Uterus (tissue), 4 donors: Measurements from ENCODE around the gene DNAH6. TPM values are rescaled to one million over a fixed set of nuclear protein-coding genes. Genes with fewer than 3 reads are reported as not detected.
"Not testable (repeated sequence)": the region's sequence is repeated elsewhere in the genome, so short reads cannot be mapped to it uniquely, and the experiment has no call there.

Source experiments
- DNase-seq, 2 donors: peaks; one replicate each; pipeline ENCODE4 v3.0.0-alpha.2; 2019 to 2020
- H3K27ac ChIP-seq, 2 donors: fragments of 200-600 bp; sonication (generic); 1 replicate in 1 of 2; 2 replicates in 1 of 2; pipeline ENCODE4 v1.5.1; 2016 to 2018
- H3K27me3 ChIP-seq, 2 donors: fragments of 200-600 bp; sonication (generic); one replicate each; pipeline ENCODE4 v1.5.1; 2018 to 2019; ENCODE audit warnings: control low read depth in 1 of 2
- H3K36me3 ChIP-seq, 2 donors: fragments of 200-600 bp; sonication (generic); one replicate each; pipeline ENCODE4 v1.5.1; 2019; ENCODE audit warnings: control low read depth in 1 of 2
- H3K4me1 ChIP-seq, 2 donors: fragments of 200-600 bp; sonication (generic); one replicate each; pipeline ENCODE4 v1.5.1; 2018 to 2019; ENCODE audit warnings: control low read depth in 1 of 2
- H3K4me3 ChIP-seq, 2 donors: fragments of 200-600 bp; sonication (generic); 1 replicate in 1 of 2; 2 replicates in 1 of 2; pipeline ENCODE4 v1.5.1; 2018 to 2019; ENCODE audit warnings: mild to moderate bottlenecking in 1 of 2
- H3K9me3 ChIP-seq, 2 donors: fragments of 200-600 bp; sonication (generic); one replicate each; pipeline ENCODE4 v1.5.1; 2019; ENCODE audit warnings: control low read depth in 1 of 2
- POLR2A ChIP-seq, 2 donors: fragments of 450-650 bp; IDR thresholded peaks; one replicate each; pipeline ENCODE4 v1.6.1; 2016; ENCODE audit warnings: antibody characterized with exemption in 2 of 2, mild to moderate bottlenecking in 1 of 2, moderate library complexity in 1 of 2
- intact Hi-C: fragments of 100-400 bp; cut with DNase I; formaldehyde crosslinking; loops from one replicate; pipeline ENCODE4 v1.15.1; 2023; ENCODE audit warnings: low total_unique reads
- total RNA-seq, 4 donors: library from RNA; depleted of rRNA in 3 of 4; stranded (reverse); fragments of >200 nt in 3 of 4; gene quantifications; one replicate each; pipeline versions ENCODE4 v1.1.0 to v1.2.4, GENCODE V29; 2014 to 2023
- TF ChIP-seq, protein P1 (sequence below), 4 experiments: fragments of 200-600 bp in 2 of 4; fragments of 450-650 bp in 2 of 4; sonication (generic) in 2 of 4; IDR thresholded peaks; one replicate each; pipeline ENCODE4 v1.5.1; 2016 to 2019; ENCODE audit warnings: antibody characterized with exemption in 4 of 4, mild to moderate bottlenecking in 2 of 4, moderate library complexity in 1 of 4
- donor health status: DM: yes; HTN: yes; CAD: no.

DNAH6 gene
- total RNA-seq, 4 donors from 2014 or later, result 1.0 to 8.4 (median 2.7) TPM

DNA sequence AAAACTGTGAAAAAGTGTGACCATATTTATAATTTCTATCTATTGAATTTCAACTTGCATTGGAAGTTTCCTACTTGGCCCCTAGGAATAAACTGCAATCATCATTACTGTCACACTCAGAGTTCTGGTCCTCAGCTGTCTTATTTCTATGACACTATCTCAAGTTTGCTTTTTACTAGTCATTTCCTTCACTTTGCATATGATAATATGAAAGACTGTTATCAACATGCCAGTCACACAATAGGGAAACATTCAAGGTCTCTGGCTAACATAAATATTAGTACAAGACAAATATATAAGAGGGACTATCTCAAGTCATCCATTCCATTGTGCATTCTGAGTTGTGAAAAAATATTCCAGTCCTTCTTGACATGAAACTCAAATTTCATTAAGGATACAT lies 28.7 kb downstream of the DNAH6 start:
- Histone ChIP-seq H3K27ac (no peak overlapping the region), H3K4me1 (no peaks in the 10 kb centered on the region), H3K4me3 (no peak overlapping the region), H3K27me3 (no peaks in the 10 kb centered on the region), H3K36me3 (no peaks in the 10 kb centered on the region), H3K9me3 (no peaks in the 10 kb centered on the region)
- no peak for DNase-seq
- TF ChIP-seq, protein P1, sequence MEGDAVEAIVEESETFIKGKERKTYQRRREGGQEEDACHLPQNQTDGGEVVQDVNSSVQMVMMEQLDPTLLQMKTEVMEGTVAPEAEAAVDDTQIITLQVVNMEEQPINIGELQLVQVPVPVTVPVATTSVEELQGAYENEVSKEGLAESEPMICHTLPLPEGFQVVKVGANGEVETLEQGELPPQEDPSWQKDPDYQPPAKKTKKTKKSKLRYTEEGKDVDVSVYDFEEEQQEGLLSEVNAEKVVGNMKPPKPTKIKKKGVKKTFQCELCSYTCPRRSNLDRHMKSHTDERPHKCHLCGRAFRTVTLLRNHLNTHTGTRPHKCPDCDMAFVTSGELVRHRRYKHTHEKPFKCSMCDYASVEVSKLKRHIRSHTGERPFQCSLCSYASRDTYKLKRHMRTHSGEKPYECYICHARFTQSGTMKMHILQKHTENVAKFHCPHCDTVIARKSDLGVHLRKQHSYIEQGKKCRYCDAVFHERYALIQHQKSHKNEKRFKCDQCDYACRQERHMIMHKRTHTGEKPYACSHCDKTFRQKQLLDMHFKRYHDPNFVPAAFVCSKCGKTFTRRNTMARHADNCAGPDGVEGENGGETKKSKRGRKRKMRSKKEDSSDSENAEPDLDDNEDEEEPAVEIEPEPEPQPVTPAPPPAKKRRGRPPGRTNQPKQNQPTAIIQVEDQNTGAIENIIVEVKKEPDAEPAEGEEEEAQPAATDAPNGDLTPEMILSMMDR (IDR thresholded peaks at IDR 0.05), result no peak
- TF ChIP-seq POLR2A (IDR thresholded peaks at IDR 0.05), result no peak
- intact Hi-C loops, result no loop called here

DNA sequence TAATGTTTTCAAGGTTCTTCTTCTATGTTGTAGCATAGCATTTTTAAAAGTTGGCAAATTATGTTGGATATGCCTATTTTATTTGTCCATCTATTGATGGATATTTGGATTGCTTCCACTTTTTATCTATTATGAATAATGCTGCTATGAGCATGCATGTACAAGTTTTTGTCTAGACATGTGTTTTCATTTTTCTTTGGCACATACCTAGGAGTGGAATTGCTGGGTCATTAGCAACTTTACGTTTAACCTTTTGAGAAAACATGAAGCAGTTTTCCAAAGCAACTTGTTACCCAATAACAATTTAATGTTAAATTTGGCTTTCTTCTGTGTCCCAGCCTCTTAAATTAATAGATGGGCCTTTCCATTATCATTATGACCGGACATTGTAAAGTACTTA lies 30.3 kb downstream of the DNAH6 start:
- intact Hi-C loops, result no loop called here
- Histone ChIP-seq H3K27me3 (no peaks in the 10 kb centered on the region), H3K27ac (no peak overlapping the region), H3K4me1 (no peaks in the 10 kb centered on the region), H3K36me3 (no peaks in the 10 kb centered on the region), H3K9me3 (no peaks in the 10 kb centered on the region), H3K4me3 (no peak overlapping the region)
- TF ChIP-seq, protein P1 (IDR thresholded peaks at IDR 0.05), result no peak
- TF ChIP-seq POLR2A (IDR thresholded peaks at IDR 0.05), result no peak
- DNase-seq, result no peak

- no peak for DNase-seq
- Histone ChIP-seq H3K4me3 (no peak overlapping the region), H3K27ac (no peak overlapping the region), H3K27me3 (no peaks in the 10 kb centered on the region), H3K36me3 (no peaks in the 10 kb centered on the region), H3K4me1 (no peaks in the 10 kb centered on the region), H3K9me3 (no peaks in the 10 kb centered on the region)
- intact Hi-C loops, result no loop called here
- no peak for TF ChIP-seq POLR2A (IDR thresholded peaks at IDR 0.05)
- TF ChIP-seq, protein P1 (IDR thresholded peaks at IDR 0.05), result no peak
Observed at GRCh38 chr2:84548303-84548702, 32.0 kb downstream of the DNAH6 start.

DNA sequence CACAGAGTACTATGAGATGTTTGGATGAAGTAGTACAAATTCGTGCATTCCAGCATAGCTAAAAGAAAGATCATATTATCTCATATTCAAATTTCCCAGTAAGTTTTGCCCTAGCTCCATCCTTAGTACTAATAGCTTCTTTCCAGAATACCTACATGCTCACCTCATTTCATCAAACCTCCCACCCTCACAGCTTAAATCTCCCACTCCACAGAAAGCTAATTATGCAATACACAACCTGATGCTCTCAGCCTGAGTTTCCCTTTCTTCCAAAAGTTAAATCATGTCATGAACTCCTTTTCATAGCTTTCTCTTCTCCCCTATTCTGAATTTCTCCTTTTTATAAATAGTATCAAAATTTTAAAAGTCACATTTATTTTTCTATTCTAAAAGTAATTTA lies 34.6 kb downstream of the DNAH6 start:
- Histone ChIP-seq H3K4me1 (no peaks in the 10 kb centered on the region), H3K36me3 (no peaks in the 10 kb centered on the region), H3K9me3 (no peaks in the 10 kb centered on the region), H3K27me3 (no peaks in the 10 kb centered on the region), H3K27ac (no peak overlapping the region), H3K4me3 (no peak overlapping the region)
- no peak for TF ChIP-seq POLR2A (IDR thresholded peaks at IDR 0.05)
- TF ChIP-seq, protein P1 (IDR thresholded peaks at IDR 0.05), result no peak
- intact Hi-C loops, result no loop called here
- DNase-seq, result no peak

GRCh38 chr2:84551526-84551925 lies 35.2 kb downstream of the DNAH6 start:
- H3K36me3 ChIP-seq, H3K27me3 ChIP-seq, intact Hi-C loops, H3K27ac ChIP-seq, H3K4me3 ChIP-seq, DNase-seq, H3K4me1 ChIP-seq, H3K9me3 ChIP-seq: not testable (repeated sequence)

DNA sequence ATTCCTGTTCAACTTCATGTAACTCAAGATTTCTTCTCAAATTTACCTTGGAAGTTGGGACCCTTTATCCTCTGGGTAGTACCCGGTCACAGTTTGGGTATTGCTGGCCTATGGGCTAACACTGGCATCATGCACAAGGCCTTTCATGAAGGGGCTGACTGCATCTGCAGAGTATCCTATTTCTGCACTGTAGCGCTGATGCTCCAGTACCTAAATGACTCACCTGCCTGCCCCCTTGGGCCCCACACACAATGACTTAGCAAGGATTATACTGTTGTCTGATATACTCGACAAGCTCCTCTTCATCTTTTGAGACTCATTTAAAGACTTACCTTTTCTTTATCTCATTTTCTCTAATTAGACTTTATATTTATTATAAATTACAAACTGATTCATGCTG lies 39.9 kb downstream of the DNAH6 start:
- Histone ChIP-seq H3K4me1 (no peaks in the 10 kb centered on the region), H3K27me3 (no peaks in the 10 kb centered on the region), H3K9me3 (no peaks in the 10 kb centered on the region), H3K36me3 (no peaks in the 10 kb centered on the region), H3K4me3 (no peak overlapping the region), H3K27ac (no peak overlapping the region)
- no peak for TF ChIP-seq POLR2A (IDR thresholded peaks at IDR 0.05)
- TF ChIP-seq, protein P1 (IDR thresholded peaks at IDR 0.05), result no peak
- DNase-seq, result no peak
- intact Hi-C loops, result no loop called here
